Measurements from ENCODE around the gene CFAP141. TPM values are rescaled to one million over a fixed set of nuclear protein-coding genes. Genes with fewer than 3 reads are reported as not detected.

Gene CFAP141
- total RNA-seq, 3 donors from 2014 or later (not counting 1 experiment from before 2014, with no cell fraction given): 1.2 TPM; not detected in 2

GRCh38 chr1:154159554-154159953 lies 46.6 kb downstream of the CFAP141 start:
- DNase-seq (no peak), ATAC-seq (no peak)
- intact Hi-C loops (cut with micrococcal nuclease): no loop called here
- H3K27ac Mint-ChIP-seq: peak overlapping the region; percentile 93 to 98
- Histone ChIP-seq H3K36me3 (ENCODE audit: control insufficient read depth, insufficient read depth, low read length) (peaks cover 65% of the 10 kb centered on the region), H3K9me3 (ENCODE audit: control insufficient read depth, insufficient read depth, low read length) (no peaks in the 10 kb centered on the region), H3K27ac (ENCODE audit: low read length) (peak overlapping the region; percentile 73), H3K27me3 (ENCODE audit: control insufficient read depth, insufficient read depth, low read length) (no peaks in the 10 kb centered on the region), H3K4me1 (ENCODE audit: control insufficient read depth, insufficient read depth, low read length) (peaks cover 24% of the 10 kb centered on the region), H3K4me3 (ENCODE audit: low read length) (no peak overlapping the region)
- no peaks in the 10 kb centered on the region for H3K9me3 Mint-ChIP-seq
- no peak for TF ChIP-seq CTCF (IDR thresholded peaks at IDR 0.05)
- peaks cover 11% of the 10 kb centered on the region for H3K36me3 Mint-ChIP-seq
- peaks cover 45 to 60% of the 10 kb centered on the region in 2 donors for H3K4me1 Mint-ChIP-seq
- no peaks in the 10 kb centered on the region for H3K27me3 Mint-ChIP-seq (ENCODE audit: low read depth in 2 of 2)
- H3K4me3 Mint-ChIP-seq: no peak overlapping the region

- Histone ChIP-seq H3K27ac (ENCODE audit: low read length) (peak overlapping the region; percentile 73), H3K4me3 (ENCODE audit: low read length) (no peak overlapping the region), H3K36me3 (ENCODE audit: control insufficient read depth, insufficient read depth, low read length) (peaks cover 64% of the 10 kb centered on the region), H3K4me1 (ENCODE audit: control insufficient read depth, insufficient read depth, low read length) (peaks cover 27% of the 10 kb centered on the region), H3K27me3 (ENCODE audit: control insufficient read depth, insufficient read depth, low read length) (no peaks in the 10 kb centered on the region), H3K9me3 (ENCODE audit: control insufficient read depth, insufficient read depth, low read length) (no peaks in the 10 kb centered on the region)
- peak in 1 of 3 donors; percentile 5 for ATAC-seq
- Mint-ChIP-seq H3K27me3 (ENCODE audit: low read depth in 2 of 2) (no peaks in the 10 kb centered on the region), H3K27ac (peak overlapping the region; percentile 93 to 98), H3K36me3 (peaks cover under 1% of the 10 kb centered on the region), H3K4me3 (peak overlapping the region; percentile 89), H3K9me3 (no peaks in the 10 kb centered on the region), H3K4me1 (peaks cover 45 to 59% of the 10 kb centered on the region in 2 donors)
- DNase-seq: no peak
- intact Hi-C loops (cut with micrococcal nuclease): no loop called here
- 65% methylated on average over 8 of the region's 8 CpGs for WGBS (ENCODE audit: insufficient coverage)
- TF ChIP-seq CTCF (IDR thresholded peaks at IDR 0.05): no peak
Observed at GRCh38 chr1:154158307-154159125, 47.6 kb downstream of the CFAP141 start.

- H3K4me3 Mint-ChIP-seq: peak overlapping the region; percentile 89
Observed at GRCh38 chr1:154157520-154158306, 48.4 kb downstream of the CFAP141 start.

More at GRCh38 chr1:154157520-154158306, 48.4 kb downstream of the CFAP141 start:
- H3K4me3 ChIP-seq (ENCODE audit: low read length): no peak overlapping the region
- peak; percentile 45 to 91 for DNase-seq
- no peak for TF ChIP-seq CTCF (IDR thresholded peaks at IDR 0.05)
- no peaks in the 10 kb centered on the region for H3K36me3 Mint-ChIP-seq
- peak overlapping the region; percentile 93 to 98 for H3K27ac Mint-ChIP-seq
- H3K27ac ChIP-seq (ENCODE audit: low read length): peak overlapping the region; percentile 73
- H3K27me3 ChIP-seq (ENCODE audit: control insufficient read depth, insufficient read depth, low read length): no peaks in the 10 kb centered on the region
- 33% methylated on average over 6 of the region's 7 CpGs for WGBS (ENCODE audit: insufficient coverage)
- ATAC-seq: peak; percentile 98 to 99 (median 99)
- H3K9me3 ChIP-seq (ENCODE audit: control insufficient read depth, insufficient read depth, low read length): no peaks in the 10 kb centered on the region
- H3K4me1 ChIP-seq (ENCODE audit: control insufficient read depth, insufficient read depth, low read length): peaks cover 27% of the 10 kb centered on the region
- intact Hi-C loops (cut with micrococcal nuclease): loop anchor here (2.0 kb wide), 1 partner anchor 25 kb away; no protein-coding TSS in a partner anchor
- H3K4me1 Mint-ChIP-seq: peaks cover 45 to 51% of the 10 kb centered on the region in 2 donors
- no peaks in the 10 kb centered on the region for H3K27me3 Mint-ChIP-seq (ENCODE audit: low read depth in 2 of 2)
- no peaks in the 10 kb centered on the region for H3K9me3 Mint-ChIP-seq
- H3K36me3 ChIP-seq (ENCODE audit: control insufficient read depth, insufficient read depth, low read length): peaks cover 59% of the 10 kb centered on the region
